DOHH2 (cell line): ENCODE data around the gene DLGAP3.

Experiments
- H3F3A ChIP-seq: fragments of 200-600 bp; sonication (generic), shearing (Covaris generic); 2 replicates; pipeline ENCODE4 v1.6.0; 2016; ENCODE audit warnings: antibody characterized with exemption, mild to moderate bottlenecking; ENCODE audit not compliant: control insufficient read depth, insufficient read depth
- H3K27ac ChIP-seq: fragments of 200-600 bp; sonication (generic); 2 replicates; pipeline ENCODE4 v1.5.1; 2014; ENCODE audit warnings: low read depth, mild to moderate bottlenecking, low read length, moderate library complexity
- H3K27me3 ChIP-seq: fragments of 200-600 bp; sonication (generic); 2 replicates; pipeline ENCODE4 v1.6.1; 2014; ENCODE audit warnings: mild to moderate bottlenecking, low read length, mixed read lengths; ENCODE audit not compliant: control insufficient read depth
- H3K36me3 ChIP-seq: fragments of 200-600 bp; sonication (generic); 2 replicates; pipeline ENCODE4 v1.6.1; 2014; ENCODE audit warnings: mild to moderate bottlenecking, low read length, moderate library complexity, mixed read lengths; ENCODE audit not compliant: control insufficient read depth
- H3K4me1 ChIP-seq: fragments of 200-600 bp; sonication (generic); 2 replicates; pipeline ENCODE4 v1.6.1; 2014; ENCODE audit warnings: mild to moderate bottlenecking, low read length, mixed read lengths; ENCODE audit not compliant: control insufficient read depth
- H3K4me2 ChIP-seq: fragments of 200-600 bp; sonication (generic); 2 replicates; pipeline ENCODE4 v1.6.0; 2014; ENCODE audit warnings: mild to moderate bottlenecking, low read length, moderate library complexity
- H3K4me3 ChIP-seq: fragments of 200-600 bp; sonication (generic); 2 replicates; pipeline ENCODE4 v1.5.1; 2014; ENCODE audit warnings: mild to moderate bottlenecking, low read length, mixed read lengths
- H3K79me2 ChIP-seq: fragments of 200-600 bp; sonication (generic); 2 replicates; pipeline ENCODE4 v1.6.1; 2014; ENCODE audit warnings: mild to moderate bottlenecking, low read length, mixed read lengths; ENCODE audit not compliant: control insufficient read depth
- H3K9me2 ChIP-seq: fragments of 200-600 bp; sonication (generic); replicated peaks from 2 replicates; pipeline ENCODE4 v1.6.1; 2014; ENCODE audit warnings: mild to moderate bottlenecking, low read length, mixed read lengths; ENCODE audit not compliant: control insufficient read depth
- H3K9me3 ChIP-seq: fragments of 200-600 bp; sonication (generic); 2 replicates; pipeline ENCODE4 v1.6.1; 2014; ENCODE audit warnings: antibody characterized with exemption, low read length, mixed read lengths; ENCODE audit not compliant: control insufficient read depth, insufficient read depth
- H4K20me1 ChIP-seq: fragments of 200-600 bp; sonication (generic); 2 replicates; pipeline ENCODE4 v1.6.0; 2014; ENCODE audit warnings: low read depth, mild to moderate bottlenecking, antibody characterized with exemption, low read length, moderate library complexity; ENCODE audit not compliant: control insufficient read depth, insufficient read depth
- CTCF ChIP-seq: fragments of 200-600 bp; sonication (generic); IDR thresholded peaks from one replicate; pipeline ENCODE4 v1.5.1; 2014; ENCODE audit warnings: antibody characterized with exemption, mild to moderate bottlenecking, low read depth, low read length; ENCODE audit not compliant: poor library complexity, severe bottlenecking
- EZH2phosphoT487 ChIP-seq: fragments of 200-600 bp; sonication (generic); IDR thresholded peaks from 2 replicates; pipeline ENCODE4 v1.6.1; 2017; ENCODE audit warnings: borderline replicate concordance, mild to moderate bottlenecking, antibody characterized with exemption, low read length, moderate library complexity, mixed read lengths

Gene DLGAP3

DNA sequence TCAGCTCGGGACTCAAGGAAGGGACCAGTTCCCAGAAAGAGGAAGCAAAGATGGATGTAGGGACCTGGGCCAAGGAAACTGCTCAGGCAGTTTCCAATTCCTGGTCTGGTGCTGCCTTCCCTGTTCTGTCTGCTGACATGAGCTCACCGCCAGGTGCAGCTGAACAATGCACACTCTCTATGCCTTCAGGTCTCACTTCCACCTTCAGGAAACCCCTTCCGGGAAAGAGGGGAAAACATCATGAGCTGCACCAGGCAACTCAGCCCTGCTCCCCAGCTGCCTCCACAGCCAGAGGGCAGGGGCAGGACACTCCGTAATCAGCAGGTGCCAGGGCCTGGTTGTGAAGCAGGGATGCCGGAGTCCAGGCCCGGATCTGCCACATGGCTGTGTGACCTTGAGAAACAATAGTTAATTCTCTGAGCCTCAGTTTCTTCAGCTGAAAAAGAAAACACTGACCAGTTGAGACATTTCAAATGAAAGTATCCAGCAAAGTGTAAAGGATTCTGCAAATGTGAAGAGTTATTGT is 97.7 kb downstream of the DLGAP3 start:
- Histone ChIP-seq H3K4me3 (no peak overlapping the region), H3F3A (no peaks in the 10 kb centered on the region), H3K9me3 (no peaks in the 10 kb centered on the region), H4K20me1 (no peaks in the 10 kb centered on the region), H3K9me2 (no peaks in the 10 kb centered on the region), H3K27me3 (no peaks in the 10 kb centered on the region), H3K79me2 (no peaks in the 10 kb centered on the region), H3K4me1 (no peaks in the 10 kb centered on the region), H3K36me3 (no peaks in the 10 kb centered on the region), H3K27ac (no peak overlapping the region), H3K4me2 (no peak overlapping the region)
- no peak for TF ChIP-seq EZH2phosphoT487
- TF ChIP-seq CTCF: no peak

- TF ChIP-seq EZH2phosphoT487 (no peak), CTCF (no peak)
- no peaks in the 10 kb centered on the region for H3K4me1 ChIP-seq
- H4K20me1 ChIP-seq: no peaks in the 10 kb centered on the region
These were observed 100.2 kb downstream of the DLGAP3 start for GRCh38 chr1:34829250-34829649.

GRCh38 chr1:34828611-34829010 is 100.8 kb downstream of the DLGAP3 start:
- no peak for TF ChIP-seq EZH2phosphoT487
- TF ChIP-seq CTCF: no peak

More at GRCh38 chr1:34829250-34829649, 100.2 kb downstream of the DLGAP3 start:
- H3K4me2 ChIP-seq: no peak overlapping the region
- H3K79me2 ChIP-seq: no peaks in the 10 kb centered on the region
- no peaks in the 10 kb centered on the region for H3K9me2 ChIP-seq
- H3K27me3 ChIP-seq: no peaks in the 10 kb centered on the region
- no peak overlapping the region for H3K4me3 ChIP-seq
- no peaks in the 10 kb centered on the region for H3K36me3 ChIP-seq
- no peaks in the 10 kb centered on the region for H3F3A ChIP-seq
- H3K9me3 ChIP-seq: no peaks in the 10 kb centered on the region
- H3K27ac ChIP-seq: no peak overlapping the region

More at GRCh38 chr1:34828611-34829010, 100.8 kb downstream of the DLGAP3 start:
- Histone ChIP-seq H3K79me2 (no peaks in the 10 kb centered on the region), H3K9me3 (no peaks in the 10 kb centered on the region), H3K36me3 (no peaks in the 10 kb centered on the region), H3F3A (no peaks in the 10 kb centered on the region), H3K9me2 (no peaks in the 10 kb centered on the region), H3K27me3 (no peaks in the 10 kb centered on the region), H3K4me1 (no peaks in the 10 kb centered on the region), H3K27ac (no peak overlapping the region), H3K4me3 (no peak overlapping the region), H3K4me2 (no peak overlapping the region), H4K20me1 (no peaks in the 10 kb centered on the region)
